Spleen (tissue), 11 donors: ENCODE data around the gene CD300H. TPM values are rescaled to one million over a fixed set of nuclear protein-coding genes. Genes with fewer than 3 reads are reported as not detected.

ENCODE experiments used
- DNase-seq: peaks from one replicate; pipeline ENCODE4 v3.0.0-alpha.2; 2020
- H3K27ac ChIP-seq, 8 donors: fragments of 200-600 bp; sonication (generic) in 7 of 8; 1 replicate in 4 of 8; 2 replicates in 4 of 8; pipeline versions ENCODE4 v1.5.0 to v1.8.0; 2016 to 2021; ENCODE audit warnings: inconsistent platforms in 4 of 8, mild to moderate bottlenecking in 4 of 8, moderate library complexity in 1 of 8
- H3K27me3 ChIP-seq, 7 donors: fragments of 200-600 bp; sonication (generic) in 6 of 7; replicated peaks in 1 of 7; 1 replicate in 4 of 7; 2 replicates in 3 of 7; pipeline versions ENCODE4 v1.5.0 to v1.8.0; 2016 to 2021; ENCODE audit warnings: inconsistent platforms in 3 of 7, mild to moderate bottlenecking in 1 of 7
- H3K36me3 ChIP-seq, 6 donors: fragments of 200-600 bp; sonication (generic) in 5 of 6; 1 replicate in 4 of 6; 2 replicates in 2 of 6; pipeline versions ENCODE4 v1.5.0 to v1.8.0; 2016 to 2021; ENCODE audit warnings: inconsistent platforms in 2 of 6
- H3K4me1 ChIP-seq, 6 donors: fragments of 200-600 bp; sonication (generic) in 5 of 6; 1 replicate in 3 of 6; 2 replicates in 3 of 6; pipeline versions ENCODE4 v1.5.0 to v1.8.0; 2016 to 2021; ENCODE audit warnings: inconsistent platforms in 3 of 6
- H3K4me3 ChIP-seq, 8 donors: fragments of 200-600 bp; sonication (generic) in 7 of 8; 1 replicate in 4 of 8; 2 replicates in 4 of 8; pipeline versions ENCODE4 v1.5.0 to v1.8.0; 2016 to 2021; ENCODE audit warnings: inconsistent platforms in 4 of 8, mild to moderate bottlenecking in 4 of 8, moderate library complexity in 2 of 8
- H3K9me3 ChIP-seq, 8 donors: fragments of 200-600 bp; sonication (generic) in 7 of 8; 1 replicate in 4 of 8; 2 replicates in 4 of 8; pipeline versions ENCODE4 v1.5.0 to v1.8.0; 2016 to 2021; ENCODE audit warnings: inconsistent platforms in 4 of 8
- CTCF ChIP-seq, 11 experiments: fragments of 200-600 bp in 7 of 11; fragments of 450-650 bp in 4 of 11; sonication (generic) in 4 of 11; IDR thresholded peaks in 8 of 11; conservative IDR thresholded peaks in 3 of 11; 1 replicate in 7 of 11; 2 replicates in 4 of 11; pipeline versions ENCODE4 v1.4.0 to v1.8.0; 2016 to 2021; ENCODE audit warnings: antibody characterized with exemption in 11 of 11, inconsistent platforms in 4 of 11, mild to moderate bottlenecking in 1 of 11
- POLR2A ChIP-seq, 3 donors: fragments of 450-650 bp; IDR thresholded peaks; one replicate each; pipeline ENCODE4 v1.5.1; 2017; ENCODE audit warnings: antibody characterized with exemption in 3 of 3, mild to moderate bottlenecking in 1 of 3
- POLR2AphosphoS5 ChIP-seq, 3 donors: sonication (generic); formaldehyde crosslinking; IDR thresholded peaks; one replicate each; pipeline ENCODE4 v1.5.1; 2017; ENCODE audit warnings: antibody characterized with exemption in 3 of 3
- WGBS, 5 donors: extraction: QIAGEN DNeasy Blood & Tissue Kit in 3 of 5; methylation state at CpG; one replicate each; pipeline versions ENCODE4 v1.1.5 to v1.1.7; 2013 to 2018; 5-methylcytosine and 5-hydroxymethylcytosine counted together
- intact Hi-C: fragments of 100-400 bp; cut with DNase I; formaldehyde crosslinking; loops from one replicate; pipeline ENCODE4 v1.15.0; 2023; ENCODE audit warnings: low total_unique reads
- polyA plus RNA-seq, 3 donors: library from polyadenylated mRNA; stranded (reverse); fragments of 200-250 nt; gene quantifications; one replicate each; pipeline ENCODE4 v1.2.1, GENCODE V29; 2013
- total RNA-seq, 7 donors: library from RNA; depleted of rRNA in 3 of 7; stranded (reverse); fragments of >200 nt in 3 of 7; fragmentation: NEBNext Ultra II Directional in 4 of 7; extraction: Animal tissue kit (Norgen Biotek cat#: 25700) in 4 of 7; gene quantifications; one replicate each; pipeline versions ENCODE4 v1.1.0 to v1.2.1, GENCODE V29; 2016 to 2021
- donor health status: healthy with polysubstance abuse.
- donor health status: DM: no; HTN: no; CAD: no; lungs with moderate emphysema.
- donor health status: DM: no; HTN: no; CAD: no.
- donor health status: Bipolar disorder and iron deficiency.
- donor health status: healthy.
- donor health status: DM: no; HTN: no; CAD: no.
- donor health status: DM: yes; HTN: yes; CAD: no.

The CD300H gene
- total and polyA plus RNA-seq, 10 donors = 1.5 to 20.0 (median 3.7) TPM; not detected in 2

- peaks cover 0 to 12% (median 0%) of the 10 kb centered on the region in 6 donors for H3K4me1 ChIP-seq
- peaks cover 0 to 40% (median 0%) of the 10 kb centered on the region in 7 donors for H3K27me3 ChIP-seq
- H3K27ac ChIP-seq = peak overlapping the region in 2 of 8 donors; percentile 66 to 71
- H3K36me3 ChIP-seq = no peaks in the 10 kb centered on the region
- TF ChIP-seq POLR2AphosphoS5 (IDR thresholded peaks at IDR 0.05) (no peak), CTCF (IDR thresholded peaks at IDR 0.05 in 8 of 11, conservative IDR thresholded peaks at IDR 0.05 in 3 of 11) (no peak), POLR2A (IDR thresholded peaks at IDR 0.05) (no peak)
- H3K4me3 ChIP-seq = no peak overlapping the region
- no peak for DNase-seq
- H3K9me3 ChIP-seq = no peaks in the 10 kb centered on the region
- 73 to 88% (median 87%) methylated on average over 1 of the region's 1 CpG for WGBS, 5 donors
- intact Hi-C loops = no loop called here
Observed at GRCh38 chr17:74591503-74591902, 24.2 kb upstream of the CD300H start.

GRCh38 chr17:74585711-74586110 lies 18.4 kb upstream of the CD300H start:
- H3K9me3 ChIP-seq = peaks cover 0 to 7% (median 2%) of the 10 kb centered on the region in 8 donors
- intact Hi-C loops = no loop called here
- no peak overlapping the region for H3K27ac ChIP-seq
- H3K27me3 ChIP-seq = peaks cover 0 to 21% (median 0%) of the 10 kb centered on the region in 7 donors
- 83 to 94% (median 87%) methylated on average over 5 of the region's 5 CpGs for WGBS, 5 donors
- no peaks in the 10 kb centered on the region for H3K36me3 ChIP-seq
- TF ChIP-seq POLR2A (IDR thresholded peaks at IDR 0.05) (no peak), POLR2AphosphoS5 (IDR thresholded peaks at IDR 0.05) (no peak), CTCF (IDR thresholded peaks at IDR 0.05 in 8 of 11, conservative IDR thresholded peaks at IDR 0.05 in 3 of 11) (no peak)
- DNase-seq = no peak
- H3K4me1 ChIP-seq = no peaks in the 10 kb centered on the region
- no peak overlapping the region for H3K4me3 ChIP-seq

- Histone ChIP-seq H3K36me3 (no peaks in the 10 kb centered on the region), H3K27ac (no peak overlapping the region), H3K4me3 (no peak overlapping the region), H3K4me1 (peaks cover 0 to 9% (median 8%) of the 10 kb centered on the region in 6 donors), H3K27me3 (peaks cover 0 to 13% (median 0%) of the 10 kb centered on the region in 7 donors), H3K9me3 (peaks cover 0 to 7% (median 2%) of the 10 kb centered on the region in 8 donors)
- no peak for DNase-seq
- intact Hi-C loops = no loop called here
- TF ChIP-seq POLR2A (IDR thresholded peaks at IDR 0.05) (no peak), CTCF (IDR thresholded peaks at IDR 0.05 in 8 of 11, conservative IDR thresholded peaks at IDR 0.05 in 3 of 11) (no peak), POLR2AphosphoS5 (IDR thresholded peaks at IDR 0.05) (no peak)
- 71 to 88% (median 83%) methylated on average over 14 of the region's 14 CpGs for WGBS, 5 donors
Observed at GRCh38 chr17:74584292-74585060, 17.2 kb upstream of the CD300H start.

- intact Hi-C loops = no loop called here
- H3K36me3 ChIP-seq = no peaks in the 10 kb centered on the region
- TF ChIP-seq POLR2A (IDR thresholded peaks at IDR 0.05) (no peak), POLR2AphosphoS5 (IDR thresholded peaks at IDR 0.05) (no peak)
- peaks cover 0 to 19% (median 0%) of the 10 kb centered on the region in 7 donors for H3K27me3 ChIP-seq
- peaks cover 0 to 7% (median 2%) of the 10 kb centered on the region in 8 donors for H3K9me3 ChIP-seq
- H3K4me1 ChIP-seq = peaks cover 0 to 13% (median 8%) of the 10 kb centered on the region in 6 donors
- H3K4me3 ChIP-seq = no peak overlapping the region
- WGBS, 5 donors = 64 to 82% (median 81%) methylated on average over 10 of the region's 10 CpGs
- DNase-seq = no peak
- H3K27ac ChIP-seq = no peak overlapping the region
Observed at GRCh38 chr17:74582633-74583032, 15.3 kb upstream of the CD300H start.
